ENCODE data around the gene PRPF40A.

Gene PRPF40A

DNA sequence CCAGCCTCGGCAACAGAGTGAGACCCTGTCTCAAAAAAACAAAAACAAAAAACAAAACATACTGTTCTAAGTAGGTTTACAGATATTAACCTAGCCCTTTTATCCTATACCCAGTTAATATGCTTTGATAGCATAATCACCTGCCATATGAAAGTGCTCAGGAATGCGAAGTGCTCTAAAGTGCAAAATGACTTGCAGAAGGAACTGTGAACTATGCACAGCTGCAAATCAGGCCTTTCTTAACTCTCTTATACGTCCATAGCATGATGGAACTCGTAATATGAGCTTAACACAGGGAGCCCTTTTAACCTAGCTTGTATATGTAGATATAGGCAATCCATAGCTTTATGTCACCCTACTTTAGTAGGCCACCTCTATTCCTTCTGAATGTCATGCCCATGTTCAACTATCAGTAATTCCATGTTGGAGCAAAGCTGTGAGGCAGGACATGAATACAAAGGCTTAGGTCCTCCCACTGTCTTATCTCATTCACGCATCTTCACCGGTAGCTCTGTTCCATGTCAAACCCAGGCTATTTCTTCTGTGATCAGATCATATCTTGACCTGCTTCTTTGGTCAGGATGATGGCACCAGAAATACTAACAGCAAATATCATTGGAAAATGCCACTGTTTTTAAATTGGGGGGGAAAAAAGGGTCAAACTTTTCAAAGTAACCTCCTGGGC lies 72.9 kb downstream of the PRPF40A start:
- CTCF ChIA-PET: interaction anchor here (1.2 kb wide), 1 partner anchor 9 kb away, joined by 7 read pairs; no protein-coding TSS in a partner anchor
- H3K27ac ChIP-seq: no peak overlapping the region
- POLR2A ChIA-PET (ENCODE audit: low non-redundant PET): no interaction called here
- no peak for DNase-seq (ENCODE audit: low spot score)
- TF ChIP-seq CTCF (conservative IDR thresholded peaks at IDR 0.05; ENCODE audit: low read depth): no peak

DNA sequence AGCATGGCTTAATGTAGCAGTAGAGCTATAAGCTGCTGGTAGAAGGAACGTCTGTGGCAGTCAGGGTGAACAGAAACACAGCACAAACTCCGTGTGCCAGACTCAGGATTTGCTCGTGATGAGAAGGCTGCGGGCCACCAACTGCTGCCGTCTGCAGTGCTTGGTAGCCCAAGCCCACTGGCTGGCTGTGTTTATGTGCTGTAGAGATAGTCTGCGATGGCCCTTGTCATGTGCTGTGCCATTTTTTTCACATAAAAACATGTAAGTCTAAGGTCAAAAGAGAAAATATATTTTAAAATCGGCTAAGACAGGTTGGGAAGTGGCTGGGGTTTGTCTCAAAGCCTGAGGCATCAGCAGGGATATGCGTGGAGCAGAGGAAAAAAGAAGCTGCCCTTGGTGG lies 78.7 kb downstream of the PRPF40A start:
- ChIA-PET POLR2A (ENCODE audit: low non-redundant PET) (no interaction called here), CTCF (no interaction called here)
- no peak for TF ChIP-seq CTCF (conservative IDR thresholded peaks at IDR 0.05; ENCODE audit: low read depth)
- H3K27ac ChIP-seq: no peak overlapping the region
- no peak for DNase-seq (ENCODE audit: low spot score)

DNA sequence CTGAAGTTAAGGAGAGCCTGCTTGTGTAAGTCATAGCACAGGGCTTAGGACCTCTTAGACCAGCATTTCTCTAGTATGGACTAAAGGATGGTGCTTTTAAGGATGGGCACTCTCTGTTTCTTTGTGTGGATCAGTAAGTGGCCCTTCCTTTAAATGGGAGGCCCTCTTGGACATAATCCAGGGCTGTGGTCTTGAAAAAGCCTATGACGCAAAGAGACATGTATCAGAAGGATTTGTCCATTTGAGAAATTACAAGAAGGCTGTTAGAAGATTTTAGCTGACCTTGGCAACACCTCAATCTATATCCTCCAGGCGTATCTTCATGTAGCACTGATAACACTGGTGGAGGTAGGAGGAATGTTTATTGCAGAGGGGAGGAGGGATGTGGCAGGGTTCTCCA lies 79.2 kb downstream of the PRPF40A start:
- ChIA-PET POLR2A (ENCODE audit: low non-redundant PET) (no interaction called here), CTCF (no interaction called here)
- DNase-seq (ENCODE audit: low spot score): no peak
- no peak for TF ChIP-seq CTCF (conservative IDR thresholded peaks at IDR 0.05; ENCODE audit: low read depth)
- H3K27ac ChIP-seq: no peak overlapping the region

DNA sequence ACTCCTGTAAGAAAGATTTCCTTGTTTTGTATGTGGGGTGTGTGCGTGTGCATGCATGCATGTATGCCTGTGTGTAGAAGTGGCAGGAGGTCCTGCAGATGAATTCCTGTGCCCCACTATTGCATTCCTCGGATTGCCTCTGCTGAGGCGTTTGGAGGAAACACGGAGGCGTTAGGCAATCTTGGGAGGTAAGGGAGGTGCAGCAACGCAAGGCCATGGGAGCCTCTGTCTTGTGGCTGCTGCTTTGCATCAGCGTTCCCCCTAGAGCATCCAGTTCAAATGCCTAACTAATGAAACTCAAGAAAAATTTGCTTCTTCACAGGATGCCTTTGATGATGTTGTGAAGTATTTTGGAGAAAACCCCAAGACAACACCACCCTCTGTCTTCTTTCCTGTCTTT lies 80.0 kb downstream of the PRPF40A start:
- POLR2A ChIA-PET (ENCODE audit: low non-redundant PET): no interaction called here
- no peak overlapping the region for H3K27ac ChIP-seq
- DNase-seq (ENCODE audit: low spot score): no peak
- CTCF ChIA-PET: no interaction called here
- no peak for TF ChIP-seq CTCF (conservative IDR thresholded peaks at IDR 0.05; ENCODE audit: low read depth)

- TF ChIP-seq CTCF (conservative IDR thresholded peaks at IDR 0.05; ENCODE audit: low read depth): peak; percentile 72
- CTCF ChIA-PET: interaction anchor here (0.6 to 1.9 kb wide), 12 partner anchors 9 to 599 kb away, joined by 3 to 7 read pairs (median 4); no protein-coding TSS in a partner anchor
- H3K27ac ChIP-seq: no peak overlapping the region
- POLR2A ChIA-PET (ENCODE audit: low non-redundant PET): no interaction called here
- DNase-seq (ENCODE audit: low spot score): peak; percentile 33
Measured at GRCh38 chr2:152635635-152636298, 81.5 kb downstream of the PRPF40A start.

DNA sequence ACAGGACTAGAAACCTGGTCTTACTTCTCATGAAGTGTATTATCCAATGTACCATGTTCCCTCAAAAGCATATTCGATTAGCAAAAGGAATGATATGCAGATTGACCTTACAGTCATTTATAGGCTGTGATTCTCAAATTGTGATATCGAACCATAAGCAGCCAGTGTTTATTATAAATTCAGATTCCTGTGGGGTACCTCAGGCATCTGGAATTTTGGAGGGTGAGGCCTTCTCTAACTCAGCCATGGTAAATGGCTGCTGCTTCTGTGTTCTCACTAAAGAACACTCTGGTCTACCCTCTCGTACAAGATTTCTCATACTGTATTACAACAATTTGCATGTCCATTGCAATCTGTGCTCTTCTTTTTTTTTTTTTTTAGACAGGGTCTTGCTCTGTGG lies 84.5 kb downstream of the PRPF40A start:
- CTCF ChIA-PET: no interaction called here
- DNase-seq (ENCODE audit: low spot score): no peak

More for the DNA sequence above, 84.5 kb downstream of the PRPF40A start:
- no peak overlapping the region for H3K27ac ChIP-seq
- POLR2A ChIA-PET (ENCODE audit: low non-redundant PET): no interaction called here
- TF ChIP-seq CTCF (conservative IDR thresholded peaks at IDR 0.05; ENCODE audit: low read depth): no peak
